SK-N-SH treated with all-trans-retinoic acid at 6 μM for 48 hours (cell line): ENCODE measurements around the gene RHBDD1.

ENCODE experiments used
- ESRRG ChIP-seq: fragments of 250-450 bp; sonication (Bioruptor Pico); IDR thresholded peaks from 2 replicates; pipeline ENCODE4 v1.6.1; 2021; ENCODE audit warnings: mild to moderate bottlenecking
- RARB ChIP-seq: fragments of 250-450 bp; sonication (Bioruptor Pico); IDR thresholded peaks from 2 replicates; pipeline ENCODE4 v1.8.0; 2021; ENCODE audit warnings: mild to moderate bottlenecking, moderate library complexity
- ZFP3 ChIP-seq: fragments of 250-450 bp; sonication (Bioruptor Pico); IDR thresholded peaks from 2 replicates; pipeline ENCODE4 v1.5.0; 2020; ENCODE audit warnings: mild to moderate bottlenecking, moderate library complexity

DNA sequence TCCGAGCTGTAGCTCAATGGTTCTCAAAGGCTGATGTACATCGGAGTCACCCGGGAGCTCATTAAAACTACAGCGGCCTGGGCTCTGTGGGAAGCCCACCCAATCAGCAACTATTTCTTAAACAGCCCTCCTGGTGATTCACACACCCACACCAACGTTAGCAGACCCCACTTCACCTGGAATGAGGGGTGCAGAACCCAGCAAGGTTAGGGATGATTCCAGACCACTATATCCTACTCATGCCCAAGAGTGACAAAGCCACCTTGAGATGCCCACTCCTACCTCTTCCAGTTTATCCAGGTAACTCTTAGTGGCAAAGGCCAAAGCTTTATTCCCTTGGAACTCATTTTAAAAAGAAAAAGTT lies 149.7 kb downstream of the RHBDD1 start:
- TF ChIP-seq ESRRG = no peak
- TF ChIP-seq ZFP3 (CRISPR knock-in tag) = no peak
- no peak for TF ChIP-seq RARB (CRISPR knock-in tag)
